GM12878 (cell line): ENCODE measurements around the gene LCN12. TPM values are rescaled to one million over a fixed set of nuclear protein-coding genes. Genes with fewer than 3 reads are reported as not detected.

Experiments used
- ATAC-seq: fragments of 200-7000 bp; cut with Tn5 transposase; 3 replicates; pipeline ENCODE4 v1.9.1; 2020; ENCODE audit warnings: mild to moderate bottlenecking, moderate library complexity
- BruUV-seq: library from RNA; stranded (reverse); fragments of 400-500 nt; replicated peaks from 2 replicates; lab custom pipeline; 2021; lab: Mats Ljungman, UMichigan
- CTCF ChIA-PET: fragments of 300-600 bp; sonication (Branson Sonifier 250); formaldehyde crosslinking; extraction: SDS; loops from one replicate; lab custom pipeline; 2021; ENCODE audit warnings: inconsistent platforms; lab: Yijun Ruan, JAX
- POLR2A ChIA-PET: fragments of 350-600 bp; formaldehyde crosslinking; extraction: SDS; loops from one replicate; lab custom pipeline; 2021; ENCODE audit warnings: inconsistent platforms; lab: Charles Lee
- RAD21 ChIA-PET: fragments of 300-600 bp; sonication (Branson Sonifier 250); formaldehyde crosslinking; loops from one replicate; lab custom pipeline; 2023; ENCODE audit warnings: antibody characterized with exemption; ENCODE audit not compliant: unreplicated experiment; lab: Charles Lee
- SMC1A ChIA-PET: fragments of 300-600 bp; sonication (Branson Sonifier 250); formaldehyde crosslinking; loops from one replicate; lab custom pipeline; 2023; ENCODE audit not compliant: unreplicated experiment, uncharacterized antibody; lab: Charles Lee
- DNase-seq: peaks from one replicate; pipeline ENCODE4 v3.0.0-alpha.2; 2011; ENCODE audit warnings: low read depth, low spot score
- FAIRE-seq: peaks from 3 replicates; lab custom pipeline; 2011; peaks lifted over from hg19 to GRCh38; lab: Jason Lieb, UNC
- H2AFZ ChIP-seq: 2 replicates; pipeline ENCODE4 v1.6.0; 2011; ENCODE audit warnings: low read depth, low read length, control low read depth; ENCODE audit not compliant: control insufficient read depth
- H3K27ac ChIP-seq: 2 replicates; pipeline ENCODE4 v1.5.1; 2011; ENCODE audit warnings: control low read depth; ENCODE audit not compliant: control insufficient read depth, insufficient read depth
- H3K27me3 ChIP-seq, 2 experiments: replicated peaks in 1 of 2; 2 replicates each; pipeline versions ENCODE4 v1.6.0 to v1.6.1; 2011; ENCODE audit warnings: low read length in 1 of 2; ENCODE audit not compliant: control insufficient read depth in 2 of 2, insufficient read depth in 2 of 2
- H3K36me3 ChIP-seq, 2 experiments: 2 replicates each; pipeline ENCODE4 v1.5.1; 2011; ENCODE audit warnings: low read length in 1 of 2; ENCODE audit not compliant: control insufficient read depth in 2 of 2, insufficient read depth in 2 of 2
- H3K4me1 ChIP-seq: 2 replicates; pipeline ENCODE4 v1.6.1; 2011; ENCODE audit warnings: mild to moderate bottlenecking, low read length, moderate library complexity, mixed read lengths; ENCODE audit not compliant: control insufficient read depth, insufficient read depth
- H3K4me2 ChIP-seq: 2 replicates; pipeline ENCODE4 v1.6.0; 2011; ENCODE audit warnings: control low read depth; ENCODE audit not compliant: control insufficient read depth, insufficient read depth
- H3K4me3 ChIP-seq: fragments of 200-600 bp; sonication (generic); 2 replicates; pipeline ENCODE4 v1.5.1; 2016
- H3K79me2 ChIP-seq: 2 replicates; pipeline ENCODE4 v1.6.0; 2011; ENCODE audit warnings: low read length; ENCODE audit not compliant: control insufficient read depth, insufficient read depth
- H3K9ac ChIP-seq: 2 replicates; pipeline ENCODE4 v1.8.0; 2011; ENCODE audit warnings: low read length, control low read depth, mixed read lengths; ENCODE audit not compliant: control insufficient read depth, insufficient read depth
- H3K9me3 ChIP-seq: replicated peaks from 3 replicates; pipeline ENCODE4 v1.5.1; 2011; ENCODE audit warnings: mild to moderate bottlenecking, low read length; ENCODE audit not compliant: control insufficient read depth, insufficient read depth
- H4K20me1 ChIP-seq: 2 replicates; pipeline ENCODE4 v1.6.0; 2011; ENCODE audit not compliant: control insufficient read depth, insufficient read depth
- BRCA1 ChIP-seq: IDR thresholded peaks from 2 replicates; pipeline ENCODE4 v1.6.1; 2011; ENCODE audit warnings: low read depth, low read length, improper control_type of control experiment
- HDGF ChIP-seq: fragments of 450-650 bp; IDR thresholded peaks from 2 replicates; pipeline ENCODE4 v1.6.1; 2016; ENCODE audit warnings: antibody characterized with exemption
- IKZF2 ChIP-seq, 2 experiments: fragments of 450-650 bp; IDR thresholded peaks; 2 replicates each; pipeline ENCODE4 v1.6.1; 2017; ENCODE audit warnings: mild to moderate bottlenecking in 2 of 2, moderate library complexity in 2 of 2
- KAT2A ChIP-seq: conservative IDR thresholded peaks from 2 replicates; pipeline ENCODE4 v1.6.1; 2011; ENCODE audit warnings: low read depth, low read length; ENCODE audit not compliant: control insufficient read depth
- MXI1 ChIP-seq: fragments of 150-350 bp; IDR thresholded peaks from 2 replicates; pipeline ENCODE4 v1.6.1; 2011; ENCODE audit warnings: low read depth, mild to moderate bottlenecking, inconsistent platforms, low read length, improper control_type of control experiment
- NRF1 ChIP-seq: conservative IDR thresholded peaks from 2 replicates; pipeline ENCODE4 v1.6.1; 2011; ENCODE audit warnings: mild to moderate bottlenecking, low read depth, low read length, improper control_type of control experiment
- SPI1 ChIP-seq: IDR thresholded peaks from 2 replicates; pipeline ENCODE4 v1.6.1; 2011; ENCODE audit warnings: low read depth, mild to moderate bottlenecking, low read length, moderate library complexity, borderline replicate concordance; ENCODE audit not compliant: insufficient read depth
- WGBS: methylation state at CpG from one replicate; pipeline ENCODE4 v1.1.6; 2016; ENCODE audit warnings: low lambda C conversion rate; ENCODE audit not compliant: insufficient replicate concordance, insufficient coverage; ENCODE audit errors: missing lambda C conversion rate; 5-methylcytosine and 5-hydroxymethylcytosine counted together
- in situ Hi-C: fragments of 300-500 bp; cut with MboI; formaldehyde crosslinking; loops from 9 replicates; pipeline ENCODE4 v1.14.3; 2018; ENCODE audit warnings: mixed read lengths
- intact Hi-C: fragments of 100-400 bp; cut with micrococcal nuclease; formaldehyde crosslinking; loops from one replicate; pipeline ENCODE4 v1.14.2; 2022; ENCODE audit not compliant: unreplicated experiment
- polyA plus RNA-seq, 11 experiments: library from polyadenylated mRNA; depleted of rRNA in 4 of 11; unstranded in 6 of 11; stranded (reverse) in 5 of 11; fragments of >200 nt; fragmentation: Nextera tagmentation in 4 of 11; fragmentation: Illumina TruSeq in 1 of 11; extraction: Ambion mirVana in 4 of 11; extraction: Trizol in 1 of 11; gene quantifications; 1 replicate in 1 of 11; 2 replicates in 10 of 11; pipeline versions ENCODE4 v1.2.1 to v1.2.3, GENCODE V29; 2011 to 2016; ENCODE audit warnings: inconsistent platforms in 2 of 11, missing spikeins in 2 of 11, low read depth in 1 of 11
- total RNA-seq, 4 experiments: library from RNA; depleted of rRNA in 3 of 4; stranded (reverse); fragments of >200 nt in 3 of 4; fragmentation: Illumina TruSeq in 1 of 4; extraction: Trizol in 1 of 4; gene quantifications; 2 replicates each; pipeline versions ENCODE4 v1.2.1 to v1.2.3, GENCODE V29; 2013 to 2021
- TF ChIP-seq, protein P1 (sequence below): IDR thresholded peaks from 2 replicates; pipeline ENCODE4 v1.6.1; 2012; ENCODE audit warnings: low read depth, low read length, improper control_type of control experiment
- TF ChIP-seq, protein P2 (sequence below): fragments of 450-650 bp; IDR thresholded peaks from 2 replicates; pipeline ENCODE4 v1.6.1; 2018; ENCODE audit warnings: mild to moderate bottlenecking, low read depth, moderate library complexity; ENCODE audit not compliant: partially characterized antibody

The LCN12 gene
- total and polyA plus RNA-seq, 10 of the 15 experiments (the other 5 are each of a cell fraction or from before 2014, with no cell fraction given) = 0.06 to 0.64 (median 0.40) TPM; not detected in 3

DNA sequence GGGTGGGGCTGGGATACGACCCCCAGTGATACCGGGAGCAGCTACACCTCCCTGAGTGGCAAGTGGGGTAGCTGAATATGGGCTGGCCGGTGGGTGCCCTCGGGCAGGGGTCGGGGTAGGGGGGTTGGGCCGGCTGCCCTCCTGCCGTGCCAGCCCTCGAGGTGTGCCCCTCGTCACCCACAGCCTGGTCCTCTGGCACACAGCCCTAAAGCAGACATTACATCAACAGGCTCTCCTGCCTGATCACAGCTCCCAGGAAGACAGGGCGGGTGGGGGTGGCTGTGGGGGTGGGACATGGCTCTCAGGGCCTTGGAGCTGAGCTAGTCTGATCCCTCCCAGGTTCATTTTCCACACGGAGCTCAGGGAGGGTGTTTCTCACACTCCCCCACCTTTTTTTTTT is 30.8 kb upstream of the LCN12 start:
- Histone ChIP-seq H2AFZ (no peak overlapping the region), H3K9me3 (no peaks in the 10 kb centered on the region), H3K4me2 (no peak overlapping the region), H3K27me3 (no peaks in the 10 kb centered on the region), H3K4me3 (no peak overlapping the region), H3K36me3 (peaks cover 36 to 47% of the 10 kb centered on the region in 2 experiments; a peak in 3 of 4 replicates), H3K9ac (no peak overlapping the region), H4K20me1 (no peaks in the 10 kb centered on the region), H3K4me1 (no peaks in the 10 kb centered on the region), H3K27ac (no peak overlapping the region), H3K79me2 (no peaks in the 10 kb centered on the region)
- TF ChIP-seq SPI1 (no peak), MXI1 (no peak), BRCA1 (no peak), HDGF (no peak), NRF1 (no peak), IKZF2 (IDR thresholded peaks at IDR 0.05) (no peak), KAT2A (no peak)
- TF ChIP-seq, protein P1, sequence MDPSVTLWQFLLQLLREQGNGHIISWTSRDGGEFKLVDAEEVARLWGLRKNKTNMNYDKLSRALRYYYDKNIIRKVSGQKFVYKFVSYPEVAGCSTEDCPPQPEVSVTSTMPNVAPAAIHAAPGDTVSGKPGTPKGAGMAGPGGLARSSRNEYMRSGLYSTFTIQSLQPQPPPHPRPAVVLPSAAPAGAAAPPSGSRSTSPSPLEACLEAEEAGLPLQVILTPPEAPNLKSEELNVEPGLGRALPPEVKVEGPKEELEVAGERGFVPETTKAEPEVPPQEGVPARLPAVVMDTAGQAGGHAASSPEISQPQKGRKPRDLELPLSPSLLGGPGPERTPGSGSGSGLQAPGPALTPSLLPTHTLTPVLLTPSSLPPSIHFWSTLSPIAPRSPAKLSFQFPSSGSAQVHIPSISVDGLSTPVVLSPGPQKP = no peak
- TF ChIP-seq, protein P2, sequence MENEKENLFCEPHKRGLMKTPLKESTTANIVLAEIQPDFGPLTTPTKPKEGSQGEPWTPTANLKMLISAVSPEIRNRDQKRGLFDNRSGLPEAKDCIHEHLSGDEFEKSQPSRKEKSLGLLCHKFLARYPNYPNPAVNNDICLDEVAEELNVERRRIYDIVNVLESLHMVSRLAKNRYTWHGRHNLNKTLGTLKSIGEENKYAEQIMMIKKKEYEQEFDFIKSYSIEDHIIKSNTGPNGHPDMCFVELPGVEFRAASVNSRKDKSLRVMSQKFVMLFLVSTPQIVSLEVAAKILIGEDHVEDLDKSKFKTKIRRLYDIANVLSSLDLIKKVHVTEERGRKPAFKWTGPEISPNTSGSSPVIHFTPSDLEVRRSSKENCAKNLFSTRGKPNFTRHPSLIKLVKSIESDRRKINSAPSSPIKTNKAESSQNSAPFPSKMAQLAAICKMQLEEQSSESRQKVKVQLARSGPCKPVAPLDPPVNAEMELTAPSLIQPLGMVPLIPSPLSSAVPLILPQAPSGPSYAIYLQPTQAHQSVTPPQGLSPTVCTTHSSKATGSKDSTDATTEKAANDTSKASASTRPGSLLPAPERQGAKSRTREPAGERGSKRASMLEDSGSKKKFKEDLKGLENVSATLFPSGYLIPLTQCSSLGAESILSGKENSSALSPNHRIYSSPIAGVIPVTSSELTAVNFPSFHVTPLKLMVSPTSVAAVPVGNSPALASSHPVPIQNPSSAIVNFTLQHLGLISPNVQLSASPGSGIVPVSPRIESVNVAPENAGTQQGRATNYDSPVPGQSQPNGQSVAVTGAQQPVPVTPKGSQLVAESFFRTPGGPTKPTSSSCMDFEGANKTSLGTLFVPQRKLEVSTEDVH = no peak
- no TSS peak for BruUV-seq
- intact Hi-C loops (no loop called here), in situ Hi-C loops (no loop called here)
- WGBS = 86% methylated on average over 10 of the region's 11 CpGs
- no peak for DNase-seq
- CTCF ChIA-PET = no interaction called here
- POLR2A ChIA-PET = interaction anchor here (0.6 kb wide), 1 partner anchor 230 kb away, joined by 3 read pairs; no protein-coding TSS in a partner anchor
- SMC1A ChIA-PET = no interaction called here
- RAD21 ChIA-PET = interaction anchor here (0.6 kb wide), 1 partner anchor 66 kb away, joined by 3 read pairs; no protein-coding TSS in a partner anchor
- FAIRE-seq = no peak
- no peak for ATAC-seq
